Glutamatergic neuron (in vitro differentiated cells): ENCODE results near the gene NOS1AP. TPM values are rescaled to one million over a fixed set of nuclear protein-coding genes. Genes with fewer than 3 reads are reported as not detected.
"Not testable (repeated sequence)": the region's sequence is repeated elsewhere in the genome, so short reads cannot be mapped to it uniquely, and the experiment has no call there.

Experiments used
- DNase-seq: peaks from one replicate; pipeline ENCODE4 v3.0.0; 2022
- H3K27ac Mint-ChIP-seq: one replicate; pipeline ENCODE4 v1.8.0; 2020; ENCODE audit warnings: mild to moderate bottlenecking, mixed read lengths, inconsistent platforms; ENCODE audit not compliant: unreplicated experiment
- H3K27me3 Mint-ChIP-seq: one replicate; pipeline ENCODE4 v1.8.0; 2020; ENCODE audit warnings: mild to moderate bottlenecking, moderate library complexity, mixed read lengths, inconsistent platforms; ENCODE audit not compliant: unreplicated experiment
- H3K36me3 Mint-ChIP-seq: one replicate; pipeline ENCODE4 v1.8.0; 2020; ENCODE audit warnings: mild to moderate bottlenecking, mixed read lengths, inconsistent platforms; ENCODE audit not compliant: unreplicated experiment
- H3K4me1 Mint-ChIP-seq: one replicate; pipeline ENCODE4 v1.8.0; 2020; ENCODE audit warnings: mild to moderate bottlenecking, low read depth, mixed read lengths, inconsistent platforms; ENCODE audit not compliant: unreplicated experiment
- H3K4me3 Mint-ChIP-seq: one replicate; pipeline ENCODE4 v1.8.0; 2020; ENCODE audit warnings: mild to moderate bottlenecking, mixed read lengths, inconsistent platforms; ENCODE audit not compliant: unreplicated experiment
- H3K9me3 Mint-ChIP-seq: one replicate; pipeline ENCODE4 v1.8.0; 2020; ENCODE audit warnings: mild to moderate bottlenecking, moderate library complexity, mixed read lengths, inconsistent platforms; ENCODE audit not compliant: unreplicated experiment
- CTCF ChIP-seq: fragments of 200-600 bp; sonication (generic); IDR thresholded peaks from one replicate; pipeline ENCODE4 v1.5.0; 2021; ENCODE audit not compliant: partially characterized antibody, unreplicated experiment
- total RNA-seq: library from RNA; stranded (reverse); fragmentation: NEBNext Ultra II Directional; extraction: Animal tissue kit (Norgen Biotek cat#: 25700); gene quantifications from one replicate; pipeline ENCODE4 v1.2.1, GENCODE V29; 2021; ENCODE audit not compliant: unreplicated experiment

Gene NOS1AP
- total RNA-seq, 1 donor from 2014 or later, result 12.7 TPM

DNA sequence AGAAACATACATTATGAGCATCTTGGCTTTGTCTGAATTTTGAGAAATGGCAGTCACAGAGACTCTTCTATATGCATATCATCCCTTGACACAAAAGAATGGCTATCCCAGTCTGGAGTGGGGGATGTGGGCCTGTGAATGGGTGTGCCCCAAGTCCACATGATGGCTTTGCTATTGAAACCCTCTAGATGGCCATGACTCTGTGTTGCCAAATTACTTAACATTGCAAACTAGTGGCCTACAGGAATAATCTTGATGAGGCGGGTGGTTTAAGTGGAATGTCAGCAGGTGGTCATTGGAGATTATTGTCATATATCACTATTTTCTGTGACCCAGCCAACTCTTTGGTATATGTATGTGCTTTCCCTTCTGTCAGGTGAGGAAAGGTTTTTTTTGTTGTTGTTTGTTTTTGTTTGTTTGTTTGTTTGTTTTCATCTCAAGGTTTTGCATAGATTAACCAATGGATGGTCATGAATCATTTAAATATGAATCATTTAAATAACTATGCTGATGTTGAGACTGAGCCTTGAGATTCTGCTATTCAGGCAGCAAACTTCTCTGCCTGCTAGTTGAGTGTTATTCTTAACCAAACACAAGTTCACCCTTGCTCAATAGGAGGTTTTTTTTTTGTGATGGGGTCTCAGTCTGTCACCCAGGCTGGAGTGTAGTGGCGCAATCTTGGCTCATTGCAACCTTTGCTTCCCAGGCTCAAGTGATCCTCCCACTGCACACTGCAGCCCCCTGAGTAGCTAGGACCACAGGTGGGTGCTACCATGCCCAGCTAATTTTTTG lies 103.0 kb downstream of the NOS1AP start:
- no peaks in the 10 kb centered on the region for H3K27me3 Mint-ChIP-seq
- DNase-seq, result no peak
- peaks cover 16% of the 10 kb centered on the region for H3K4me1 Mint-ChIP-seq
- H3K9me3 Mint-ChIP-seq, result no peaks in the 10 kb centered on the region
- peaks cover 5% of the 10 kb centered on the region for H3K36me3 Mint-ChIP-seq
- no peak for TF ChIP-seq CTCF
- no peak overlapping the region for H3K4me3 Mint-ChIP-seq
- H3K27ac Mint-ChIP-seq, result no peak overlapping the region

DNA sequence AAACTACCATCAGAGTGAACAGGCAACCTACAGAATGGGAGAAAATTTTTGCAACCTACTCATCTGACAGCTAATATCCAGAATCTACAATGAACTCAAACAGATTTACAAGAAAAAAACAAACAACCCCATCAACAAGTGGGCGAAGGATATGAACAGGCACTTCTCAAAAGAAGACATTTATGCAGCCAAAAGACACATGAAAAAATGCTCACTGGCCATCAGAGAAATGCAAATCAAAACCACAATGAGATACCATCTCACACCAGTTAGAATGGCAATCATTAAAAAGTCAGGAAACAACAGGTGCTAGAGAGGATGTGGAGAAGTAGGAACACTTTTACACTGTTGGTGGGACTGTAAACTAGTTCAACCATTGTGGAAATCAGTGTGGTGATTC lies 104.1 kb downstream of the NOS1AP start:
- H3K4me1 Mint-ChIP-seq, result peaks cover 18% of the 10 kb centered on the region
- DNase-seq, H3K27me3 Mint-ChIP-seq, H3K36me3 Mint-ChIP-seq, H3K27ac Mint-ChIP-seq, H3K9me3 Mint-ChIP-seq, H3K4me3 Mint-ChIP-seq: not testable (repeated sequence)

DNA sequence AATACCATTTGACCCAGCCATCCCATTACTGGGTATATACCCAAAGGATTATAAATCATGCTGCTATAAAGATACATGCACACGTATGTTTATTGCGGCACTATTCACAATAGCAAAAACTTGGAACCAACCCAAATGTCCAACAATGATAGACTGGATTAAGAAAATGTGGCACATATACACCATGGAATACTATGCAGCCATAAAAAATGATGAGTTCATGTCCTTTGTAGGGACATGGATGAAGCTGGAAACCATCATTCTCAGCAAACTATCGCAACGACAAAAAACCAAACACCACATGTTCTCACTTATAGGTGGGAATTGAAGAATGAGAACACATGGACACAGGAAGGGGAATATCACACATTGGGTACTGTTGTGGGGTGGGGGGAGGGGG lies 104.5 kb downstream of the NOS1AP start:
- H3K27me3 Mint-ChIP-seq, DNase-seq, H3K36me3 Mint-ChIP-seq, H3K27ac Mint-ChIP-seq, H3K9me3 Mint-ChIP-seq, H3K4me3 Mint-ChIP-seq: not testable (repeated sequence)
- peaks cover 22% of the 10 kb centered on the region for H3K4me1 Mint-ChIP-seq

GRCh38 chr1:162175379-162176081 lies 106.0 kb downstream of the NOS1AP start:
- Mint-ChIP-seq H3K27ac (no peak overlapping the region), H3K27me3 (no peaks in the 10 kb centered on the region), H3K36me3 (peaks cover 5% of the 10 kb centered on the region), H3K4me3 (no peak overlapping the region), H3K9me3 (peaks cover 7% of the 10 kb centered on the region), H3K4me1 (peaks cover 24% of the 10 kb centered on the region)
- TF ChIP-seq CTCF, result no peak
- no peak for DNase-seq

GRCh38 chr1:162177126-162177525 lies 107.6 kb downstream of the NOS1AP start:
- Mint-ChIP-seq H3K4me1 (peaks cover 27% of the 10 kb centered on the region), H3K9me3 (peaks cover 7% of the 10 kb centered on the region), H3K36me3 (no peaks in the 10 kb centered on the region), H3K27me3 (no peaks in the 10 kb centered on the region), H3K4me3 (no peak overlapping the region), H3K27ac (no peak overlapping the region)
- no peak for DNase-seq
- TF ChIP-seq CTCF, result no peak

DNA sequence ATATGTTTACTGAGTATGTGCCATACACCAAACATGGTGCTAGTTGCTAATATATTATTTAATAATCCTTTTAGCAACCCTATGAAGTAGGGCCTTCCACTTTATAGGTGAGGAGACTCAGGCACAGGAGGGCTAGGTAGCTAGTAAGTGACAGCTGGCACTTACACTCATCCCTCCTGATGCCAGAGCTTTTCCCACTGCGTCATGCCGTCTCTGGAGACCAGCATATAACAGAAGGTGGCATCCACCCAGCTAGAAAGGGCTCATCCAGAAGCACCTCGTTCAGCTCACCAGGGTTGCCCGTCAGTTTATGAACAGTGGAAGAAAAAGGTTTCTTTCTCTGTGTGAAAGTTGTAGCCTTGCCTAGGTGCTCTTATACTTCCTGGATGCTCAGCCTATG lies 108.9 kb downstream of the NOS1AP start:
- Mint-ChIP-seq H3K4me3 (peak overlapping the region; percentile 48), H3K27ac (peak overlapping the region; percentile 56), H3K4me1 (peaks cover 28% of the 10 kb centered on the region), H3K9me3 (peaks cover 7% of the 10 kb centered on the region), H3K36me3 (no peaks in the 10 kb centered on the region), H3K27me3 (no peaks in the 10 kb centered on the region)
- TF ChIP-seq CTCF, result no peak
- peak; percentile 47 for DNase-seq
